HEK293T (cell line): ENCODE results near the gene ZCCHC14.

Experiments
- CTCF ChIA-PET: fragments of 350-600 bp; formaldehyde crosslinking; extraction: SDS; loops from one replicate; lab custom pipeline; 2021; ENCODE audit warnings: antibody characterized with exemption, inconsistent platforms; lab: Yijun Ruan, JAX
- POLR2A ChIA-PET: fragments of 350-600 bp; formaldehyde crosslinking; extraction: SDS; loops from one replicate; lab custom pipeline; 2020; ENCODE audit warnings: antibody characterized with exemption, inconsistent platforms; lab: Yijun Ruan, JAX
- DNase-seq: peaks from one replicate; pipeline ENCODE4 v3.0.0; 2012; ENCODE audit warnings: mixed read lengths; ENCODE audit errors: extremely low spot score
- ARNT ChIP-seq: fragments of 450-650 bp; IDR thresholded peaks from 2 replicates; pipeline ENCODE4 v1.6.1; 2017; ENCODE audit warnings: mild to moderate bottlenecking
- BHLHE40 ChIP-seq: fragments of 450-650 bp; IDR thresholded peaks from 2 replicates; pipeline ENCODE4 v1.6.1; 2016; ENCODE audit warnings: mild to moderate bottlenecking, moderate library complexity, borderline replicate concordance
- CTBP1 ChIP-seq: fragments of 450-650 bp; IDR thresholded peaks from 2 replicates; pipeline ENCODE4 v1.6.1; 2016; ENCODE audit warnings: borderline replicate concordance
- ELF4 ChIP-seq: fragments of 450-650 bp; IDR thresholded peaks from 2 replicates; pipeline ENCODE4 v1.6.1; 2017; ENCODE audit warnings: antibody characterized with exemption
- FOXA1 ChIP-seq: fragments of 450-650 bp; IDR thresholded peaks from 2 replicates; pipeline ENCODE4 v1.6.1; 2016; ENCODE audit warnings: mild to moderate bottlenecking
- FOXK2 ChIP-seq: fragments of 450-650 bp; IDR thresholded peaks from 2 replicates; pipeline ENCODE4 v1.6.1; 2016; ENCODE audit warnings: mild to moderate bottlenecking
- FOXM1 ChIP-seq: fragments of 450-650 bp; IDR thresholded peaks from 2 replicates; pipeline ENCODE4 v1.6.1; 2017; ENCODE audit warnings: mild to moderate bottlenecking, borderline replicate concordance
- HDGF ChIP-seq: fragments of 450-650 bp; IDR thresholded peaks from 2 replicates; pipeline ENCODE4 v1.6.1; 2017; ENCODE audit warnings: antibody characterized with exemption, borderline replicate concordance
- L3MBTL2 ChIP-seq: fragments of 450-650 bp; conservative IDR thresholded peaks from 2 replicates; pipeline ENCODE4 v1.6.1; 2016; ENCODE audit warnings: mild to moderate bottlenecking
- LEF1 ChIP-seq: fragments of 450-650 bp; IDR thresholded peaks from 2 replicates; pipeline ENCODE4 v1.6.1; 2017; ENCODE audit warnings: mild to moderate bottlenecking, borderline replicate concordance
- NFRKB ChIP-seq: fragments of 450-650 bp; IDR thresholded peaks from 2 replicates; pipeline ENCODE4 v1.6.1; 2016; ENCODE audit warnings: mild to moderate bottlenecking, moderate library complexity
- SP1 ChIP-seq: fragments of 450-650 bp; IDR thresholded peaks from 2 replicates; pipeline ENCODE4 v1.6.1; 2017
- SUZ12 ChIP-seq: fragments of 450-650 bp; IDR thresholded peaks from 2 replicates; pipeline ENCODE4 v1.6.1; 2016; ENCODE audit warnings: mild to moderate bottlenecking
- TARDBP ChIP-seq: fragments of 450-650 bp; IDR thresholded peaks from 2 replicates; pipeline ENCODE4 v1.6.1; 2016
- ZNF384 ChIP-seq: fragments of 450-650 bp; IDR thresholded peaks from 2 replicates; pipeline ENCODE4 v1.6.1; 2016
- TF ChIP-seq, protein P1 (sequence below): fragments of 450-650 bp; IDR thresholded peaks from 2 replicates; pipeline ENCODE4 v1.6.1; 2016

ZCCHC14 gene

GRCh38 chr16:87407511-87408112 lies 85.2 kb downstream of the ZCCHC14 start:
- CTCF ChIA-PET: no interaction called here
- TF ChIP-seq FOXA1: no peak
- no peak for TF ChIP-seq CTBP1
- TF ChIP-seq SUZ12: no peak
- TF ChIP-seq BHLHE40: no peak
- no peak for TF ChIP-seq NFRKB
- TF ChIP-seq ARNT: no peak
- no peak for TF ChIP-seq FOXM1
- TF ChIP-seq ZNF384: no peak
- no peak for TF ChIP-seq TARDBP
- TF ChIP-seq FOXK2: no peak
- TF ChIP-seq HDGF: no peak
- no peak for TF ChIP-seq SP1
- no peak for TF ChIP-seq LEF1

GRCh38 chr16:87406495-87407088 lies 86.2 kb downstream of the ZCCHC14 start:
- no peak for TF ChIP-seq LEF1
- TF ChIP-seq ZNF384: no peak
- no peak for TF ChIP-seq ELF4
- no peak for TF ChIP-seq L3MBTL2
- TF ChIP-seq FOXA1: no peak
- TF ChIP-seq, protein P1, sequence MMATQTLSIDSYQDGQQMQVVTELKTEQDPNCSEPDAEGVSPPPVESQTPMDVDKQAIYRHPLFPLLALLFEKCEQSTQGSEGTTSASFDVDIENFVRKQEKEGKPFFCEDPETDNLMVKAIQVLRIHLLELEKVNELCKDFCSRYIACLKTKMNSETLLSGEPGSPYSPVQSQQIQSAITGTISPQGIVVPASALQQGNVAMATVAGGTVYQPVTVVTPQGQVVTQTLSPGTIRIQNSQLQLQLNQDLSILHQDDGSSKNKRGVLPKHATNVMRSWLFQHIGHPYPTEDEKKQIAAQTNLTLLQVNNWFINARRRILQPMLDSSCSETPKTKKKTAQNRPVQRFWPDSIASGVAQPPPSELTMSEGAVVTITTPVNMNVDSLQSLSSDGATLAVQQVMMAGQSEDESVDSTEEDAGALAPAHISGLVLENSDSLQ: no peak
- POLR2A ChIA-PET: no interaction called here
- CTCF ChIA-PET: no interaction called here
- no peak for DNase-seq

More at GRCh38 chr16:87407511-87408112, 85.2 kb downstream of the ZCCHC14 start:
- POLR2A ChIA-PET: interaction anchor here (0.7 kb wide), 1 partner anchor 12 kb away, joined by 3 read pairs; no protein-coding TSS in a partner anchor
- no peak for DNase-seq

GRCh38 chr16:87404764-87405625 lies 87.8 kb downstream of the ZCCHC14 start:
- POLR2A ChIA-PET: no interaction called here
- no peak for DNase-seq
- no peak for TF ChIP-seq HDGF
- TF ChIP-seq FOXK2: no peak
- no peak for TF ChIP-seq FOXA1
- no peak for TF ChIP-seq L3MBTL2
- no peak for TF ChIP-seq ELF4
- TF ChIP-seq ARNT: no peak
- TF ChIP-seq SP1: no peak
- no peak for TF ChIP-seq BHLHE40
- TF ChIP-seq, protein P1: no peak
- CTCF ChIA-PET: no interaction called here

GRCh38 chr16:87395181-87395842 lies 97.5 kb downstream of the ZCCHC14 start:
- no peak for DNase-seq
- POLR2A ChIA-PET: no interaction called here
- CTCF ChIA-PET: interaction anchor here (0.9 to 1.1 kb wide), 2 partner anchors 73 to 176 kb away, joined by 3 read pairs; no protein-coding TSS in a partner anchor
- TF ChIP-seq HDGF (no peak), TARDBP (no peak), NFRKB (no peak), CTBP1 (no peak), ZNF384 (peak; percentile 67)

- no peak for DNase-seq
- ChIA-PET POLR2A (interaction anchor here (0.7 to 1.1 kb wide), 3 partner anchors 10 to 76 kb away, joined by 3 to 7 read pairs (median 4); partner anchors contain the start of genes C16orf95 and FBXO31), CTCF (interaction anchor here (0.8 kb wide), 1 partner anchor 177 kb away, joined by 5 read pairs; no protein-coding TSS in a partner anchor)
- TF ChIP-seq BHLHE40: no peak
- TF ChIP-seq, protein P1: no peak
- TF ChIP-seq CTBP1: no peak
Observed at GRCh38 chr16:87393680-87394055, 99.2 kb downstream of the ZCCHC14 start.
